ENCODE data around the gene GET4. TPM values are rescaled to one million over a fixed set of nuclear protein-coding genes. Genes with fewer than 3 reads are reported as not detected.

The GET4 gene
- total and polyA plus RNA-seq, 12 donors: 14.7 to 38.6 (median 20.8) TPM

DNA sequence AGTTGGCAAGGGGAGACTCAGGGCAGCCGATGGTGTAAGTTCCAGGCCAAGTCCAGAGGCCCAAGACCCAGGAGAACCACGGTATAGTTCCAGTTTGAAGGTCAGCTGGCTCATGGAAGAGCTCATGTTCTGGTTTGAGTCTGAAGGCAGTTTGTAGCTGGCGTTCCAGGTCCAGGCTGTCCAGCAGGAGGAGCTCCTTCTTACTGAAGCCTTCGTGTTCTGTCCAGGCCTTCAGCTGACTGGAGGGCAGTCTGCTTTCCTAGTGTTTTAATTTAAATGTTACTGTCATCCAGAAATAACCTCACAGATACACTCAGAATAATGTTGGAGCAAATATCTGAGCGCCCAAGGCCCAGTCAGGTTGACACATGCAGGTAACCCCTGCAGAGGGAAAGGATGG, 39.9 kb upstream of the GET4 start:
- H3K4me1 ChIP-seq: peaks cover 24 to 79% (median 57%) of the 10 kb centered on the region in 9 donors
- H3K36me3 ChIP-seq: peaks cover 0 to 68% (median 18%) of the 10 kb centered on the region in 9 donors
- 43 to 45% methylated on average over 5 of the region's 5 CpGs for WGBS, 2 donors
- TF ChIP-seq, protein P1, sequence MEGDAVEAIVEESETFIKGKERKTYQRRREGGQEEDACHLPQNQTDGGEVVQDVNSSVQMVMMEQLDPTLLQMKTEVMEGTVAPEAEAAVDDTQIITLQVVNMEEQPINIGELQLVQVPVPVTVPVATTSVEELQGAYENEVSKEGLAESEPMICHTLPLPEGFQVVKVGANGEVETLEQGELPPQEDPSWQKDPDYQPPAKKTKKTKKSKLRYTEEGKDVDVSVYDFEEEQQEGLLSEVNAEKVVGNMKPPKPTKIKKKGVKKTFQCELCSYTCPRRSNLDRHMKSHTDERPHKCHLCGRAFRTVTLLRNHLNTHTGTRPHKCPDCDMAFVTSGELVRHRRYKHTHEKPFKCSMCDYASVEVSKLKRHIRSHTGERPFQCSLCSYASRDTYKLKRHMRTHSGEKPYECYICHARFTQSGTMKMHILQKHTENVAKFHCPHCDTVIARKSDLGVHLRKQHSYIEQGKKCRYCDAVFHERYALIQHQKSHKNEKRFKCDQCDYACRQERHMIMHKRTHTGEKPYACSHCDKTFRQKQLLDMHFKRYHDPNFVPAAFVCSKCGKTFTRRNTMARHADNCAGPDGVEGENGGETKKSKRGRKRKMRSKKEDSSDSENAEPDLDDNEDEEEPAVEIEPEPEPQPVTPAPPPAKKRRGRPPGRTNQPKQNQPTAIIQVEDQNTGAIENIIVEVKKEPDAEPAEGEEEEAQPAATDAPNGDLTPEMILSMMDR (IDR thresholded peaks at IDR 0.05): peak; percentile 28 to 65 (median 55)
- H3K9me3 ChIP-seq: no peaks in the 10 kb centered on the region
- peak in 6 of 8 donors; percentile 24 to 50 (median 34) for ATAC-seq
- no peak overlapping the region for H3K4me3 ChIP-seq
- intact Hi-C loops (cut with DNase I): loop anchor here in 5 of 10 donors (2.0 to 10.0 kb wide), 5 partner anchors 30 to 52 kb away; no protein-coding TSS in a partner anchor
- peak overlapping the region; percentile 25 to 97 (median 74) for H3K27ac ChIP-seq
- H3K27me3 ChIP-seq: no peaks in the 10 kb centered on the region
- DNase-seq: no peak

DNA sequence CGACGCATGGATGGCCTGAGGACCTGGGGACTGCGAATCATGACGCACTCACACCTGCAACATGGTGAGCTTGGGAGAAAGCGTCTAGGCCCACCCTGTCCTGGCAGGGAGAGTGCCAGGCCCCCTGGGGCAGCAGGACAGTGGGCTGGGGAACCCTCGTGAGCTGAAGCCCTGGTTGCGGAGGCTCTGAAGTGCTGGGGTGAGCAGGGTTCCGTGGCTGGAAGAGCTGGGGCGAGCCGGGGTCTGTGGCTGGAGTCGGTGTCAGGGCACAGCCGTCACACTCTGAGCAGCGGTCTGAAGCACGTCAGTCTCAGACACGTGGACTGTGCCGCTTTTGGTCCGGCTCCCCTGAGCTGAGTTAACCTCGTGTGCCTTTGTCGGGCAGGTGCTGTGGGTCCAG, 39.4 kb upstream of the GET4 start:
- H3K36me3 ChIP-seq: peaks cover 0 to 72% (median 24%) of the 10 kb centered on the region in 9 donors
- no peaks in the 10 kb centered on the region for H3K27me3 ChIP-seq
- TF ChIP-seq, protein P1 (IDR thresholded peaks at IDR 0.05): no peak
- no peak overlapping the region for H3K4me3 ChIP-seq
- ATAC-seq: peak; percentile 18 to 68 (median 48)
- H3K27ac ChIP-seq: peak overlapping the region; percentile 25 to 97 (median 74)
- DNase-seq: no peak
- WGBS, 2 donors: 65 to 84% methylated on average over 19 of the region's 19 CpGs
- H3K4me1 ChIP-seq: peaks cover 26 to 79% (median 54%) of the 10 kb centered on the region in 9 donors
- intact Hi-C loops (cut with DNase I): loop anchor here in 5 of 10 donors (2.0 to 10.0 kb wide), 5 partner anchors 30 to 52 kb away; no protein-coding TSS in a partner anchor
- no peaks in the 10 kb centered on the region for H3K9me3 ChIP-seq

DNA sequence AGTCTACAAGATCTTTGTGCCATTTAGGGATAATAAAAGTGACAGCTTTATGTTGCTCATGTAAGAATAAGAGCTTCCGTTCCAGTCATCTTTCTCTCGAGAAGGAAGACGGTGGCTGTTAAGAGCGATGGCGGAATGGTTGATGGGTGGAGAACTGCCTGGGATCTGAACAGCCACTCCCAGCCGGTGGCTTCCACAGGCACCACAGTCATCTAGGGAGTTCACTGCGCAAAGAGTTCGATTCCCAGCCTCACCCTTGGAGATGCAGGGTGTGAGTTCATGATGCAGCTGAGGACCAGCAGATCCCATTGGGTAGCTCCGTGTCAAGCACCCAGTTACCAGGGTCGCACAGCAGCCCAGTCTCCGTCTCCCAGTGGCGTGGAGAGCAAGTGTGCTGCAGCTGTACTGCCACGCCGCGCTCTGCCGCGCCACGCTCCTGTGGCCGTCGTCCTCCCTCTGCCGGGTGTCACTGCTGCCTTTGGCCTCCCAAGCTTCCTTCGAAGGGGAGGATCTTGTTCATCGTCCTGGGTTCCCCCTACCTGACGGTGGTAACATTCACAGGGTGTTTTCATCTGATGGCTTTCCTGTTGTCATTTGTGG, 36.3 kb upstream of the GET4 start:
- intact Hi-C loops (cut with DNase I): no loop called here
- Histone ChIP-seq H3K4me1 (peaks cover 18 to 61% (median 42%) of the 10 kb centered on the region in 9 donors), H3K27me3 (no peaks in the 10 kb centered on the region), H3K9me3 (no peaks in the 10 kb centered on the region), H3K36me3 (peaks cover 0 to 84% (median 50%) of the 10 kb centered on the region in 9 donors), H3K4me3 (no peak overlapping the region), H3K27ac (no peak overlapping the region)
- 92 to 94% methylated on average over 24 of the region's 24 CpGs for WGBS, 2 donors
- DNase-seq (no peak), ATAC-seq (no peak)
- TF ChIP-seq, protein P1 (IDR thresholded peaks at IDR 0.05): no peak

DNA sequence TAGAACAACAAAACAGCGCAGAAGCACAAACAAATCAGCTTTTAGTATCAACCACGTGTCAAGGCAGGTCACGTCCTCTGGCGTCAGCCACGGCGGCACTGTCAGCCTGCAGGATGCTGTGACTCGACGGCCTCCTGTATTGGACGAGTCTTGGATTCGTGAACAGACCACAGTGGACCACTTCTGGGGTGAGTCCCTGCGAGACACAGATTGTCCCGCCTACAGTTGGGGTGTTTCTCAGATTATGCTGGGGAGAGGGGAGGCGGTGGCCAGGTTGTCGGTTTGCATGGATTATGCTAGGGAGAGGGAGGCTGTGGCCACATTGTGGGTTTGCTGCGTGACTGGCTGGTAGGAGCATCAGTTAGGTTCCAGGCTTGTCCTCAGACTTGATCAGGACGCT, 34.4 kb upstream of the GET4 start:
- TF ChIP-seq, protein P1 (IDR thresholded peaks at IDR 0.05): no peak
- H3K27ac ChIP-seq: peak overlapping the region in 5 of 10 donors; percentile 1 to 61 (median 51)
- 85 to 86% methylated on average over 16 of the region's 16 CpGs for WGBS, 2 donors
- no peak for ATAC-seq
- H3K9me3 ChIP-seq: no peaks in the 10 kb centered on the region
- peaks cover 0 to 96% (median 50%) of the 10 kb centered on the region in 9 donors for H3K36me3 ChIP-seq
- peaks cover 5 to 43% (median 29%) of the 10 kb centered on the region in 9 donors for H3K4me1 ChIP-seq
- no peaks in the 10 kb centered on the region for H3K27me3 ChIP-seq
- no peak for DNase-seq
- no peak overlapping the region for H3K4me3 ChIP-seq
- intact Hi-C loops (cut with DNase I): loop anchor here in 1 of 10 donors (2.0 kb wide), 1 partner anchor 21 kb away; no protein-coding TSS in a partner anchor
